Middle frontal gyrus (tissue), 1 donor: ENCODE measurements around the gene TTC39A.

ENCODE experiments used
- DNase-seq: peaks from one replicate; pipeline ENCODE4 v3.0.0-alpha.2; 2015; ENCODE audit warnings: low spot score; ENCODE audit errors: extremely low spot score

Gene TTC39A

DNA sequence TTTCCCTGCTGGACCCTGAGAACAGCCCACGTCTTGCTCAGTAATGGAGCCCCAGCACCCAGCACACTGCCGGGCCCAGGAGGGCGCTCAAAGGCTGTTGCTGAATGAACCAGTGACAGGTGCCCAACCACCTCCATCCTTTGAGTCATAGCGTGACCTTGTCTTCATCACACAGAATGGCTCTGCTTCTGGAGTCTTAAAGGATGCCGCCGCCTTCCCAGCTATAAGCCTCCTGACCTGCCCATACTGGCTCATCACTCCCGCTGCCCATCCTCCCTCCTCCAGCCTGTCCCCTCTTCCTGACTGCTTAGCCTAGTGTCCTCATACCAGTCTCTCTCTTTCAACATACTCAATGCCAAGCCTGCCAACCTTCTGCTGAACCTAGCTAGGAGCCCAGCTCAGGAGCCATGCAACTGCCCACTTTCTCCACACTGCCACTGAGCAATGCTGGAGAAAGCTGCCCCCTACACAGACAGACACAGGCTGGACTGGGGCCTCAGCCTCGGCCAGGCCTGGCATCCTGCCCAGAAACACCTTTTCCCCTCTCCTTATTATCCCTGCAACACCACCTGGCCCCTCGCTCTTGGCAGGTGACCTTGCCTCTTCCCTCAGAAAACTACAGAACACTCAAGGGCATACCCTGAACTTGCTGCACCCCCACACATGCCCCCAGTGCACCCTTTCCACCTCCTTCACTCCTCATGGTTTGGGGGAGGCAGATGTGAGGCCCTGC lies 14.1 kb downstream of the TTC39A start:
- DNase-seq, result no peak

DNA sequence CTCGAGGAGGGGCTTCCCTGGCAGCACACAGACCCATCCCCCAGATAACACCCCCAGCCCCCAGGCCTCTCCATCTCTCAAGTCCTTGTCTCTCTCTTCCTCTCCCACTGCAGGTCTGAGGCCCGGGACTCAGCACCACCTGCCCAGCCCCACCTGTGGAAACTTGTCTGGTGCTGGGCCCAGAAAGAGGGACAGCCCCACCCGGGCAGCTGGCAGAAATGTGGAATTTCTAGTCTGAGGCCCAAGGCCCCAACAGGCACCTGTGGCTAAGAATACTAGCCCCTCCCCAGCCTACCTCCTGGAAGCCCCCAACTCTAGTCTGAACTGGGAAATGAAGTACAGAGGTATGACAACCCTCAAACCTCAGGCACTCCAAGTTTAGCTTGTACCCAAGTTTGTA lies 15.4 kb downstream of the TTC39A start:
- DNase-seq, result no peak

DNA sequence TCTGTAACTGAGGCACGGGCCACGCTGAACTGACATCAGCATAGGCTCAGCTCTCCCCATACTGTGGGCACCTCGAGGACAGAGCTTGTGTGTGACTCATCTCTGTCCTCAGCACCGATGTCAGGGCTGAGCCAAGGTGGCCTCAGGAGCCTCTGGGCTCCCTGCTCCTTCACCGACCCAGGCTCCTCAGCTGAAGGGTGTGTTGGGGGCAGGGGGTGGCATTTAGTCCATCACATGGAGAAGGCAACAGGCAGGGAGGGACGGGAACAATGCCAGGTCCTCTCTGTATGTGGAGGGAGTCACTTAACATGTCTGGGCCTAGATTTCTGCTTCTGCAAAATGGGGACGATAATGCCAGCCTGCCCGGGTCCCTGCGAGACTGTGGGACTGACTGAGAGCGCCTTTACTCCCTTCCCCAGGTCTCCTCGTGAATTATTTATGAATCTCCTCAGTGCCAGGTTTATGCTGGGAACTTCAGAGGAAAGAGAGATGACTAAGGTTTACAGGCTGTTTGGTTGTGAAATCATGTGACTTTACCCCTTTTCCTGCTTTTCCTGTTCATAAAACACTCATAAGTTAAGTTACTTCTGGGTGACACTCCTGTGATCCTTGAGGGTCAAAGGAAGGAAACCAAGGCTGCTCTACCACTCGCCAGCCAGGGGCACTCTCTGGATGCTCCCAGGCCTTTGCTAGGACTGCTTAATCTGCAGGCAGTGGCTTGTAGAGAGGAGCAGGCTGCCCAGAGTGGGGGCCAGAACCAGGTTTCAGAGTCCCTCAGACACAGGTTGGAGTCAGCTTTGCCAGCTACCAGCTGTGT lies 16.2 kb downstream of the TTC39A start:
- no peak for DNase-seq

DNA sequence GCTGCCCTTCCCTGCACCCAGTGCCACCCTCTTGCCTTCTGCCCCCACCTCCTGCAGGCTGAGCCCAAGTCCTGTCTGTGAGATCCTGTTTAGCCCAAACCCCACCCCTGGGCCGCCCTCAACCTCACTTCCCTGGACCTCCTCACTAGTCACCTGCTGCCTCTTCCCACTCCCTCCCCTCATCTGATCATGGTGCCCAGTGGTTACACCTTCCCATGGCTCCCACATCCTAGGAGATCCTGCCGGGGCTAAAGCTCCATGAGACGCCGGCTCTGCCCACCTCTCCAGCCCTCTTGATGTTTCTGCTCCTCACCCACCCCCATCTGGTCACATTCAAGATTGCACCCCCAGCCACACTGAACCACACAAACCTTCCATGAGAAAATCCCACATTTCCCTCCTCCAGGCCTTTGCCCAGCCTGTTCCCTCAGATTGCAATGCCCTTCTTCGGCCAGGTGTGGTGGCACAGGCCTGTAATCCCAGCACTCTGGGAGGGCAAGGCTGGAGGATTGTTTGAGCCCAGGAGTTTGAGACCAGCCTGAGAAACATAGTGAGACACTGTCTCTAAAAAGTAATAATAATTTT lies 17.0 kb downstream of the TTC39A start:
- no peak for DNase-seq

DNA sequence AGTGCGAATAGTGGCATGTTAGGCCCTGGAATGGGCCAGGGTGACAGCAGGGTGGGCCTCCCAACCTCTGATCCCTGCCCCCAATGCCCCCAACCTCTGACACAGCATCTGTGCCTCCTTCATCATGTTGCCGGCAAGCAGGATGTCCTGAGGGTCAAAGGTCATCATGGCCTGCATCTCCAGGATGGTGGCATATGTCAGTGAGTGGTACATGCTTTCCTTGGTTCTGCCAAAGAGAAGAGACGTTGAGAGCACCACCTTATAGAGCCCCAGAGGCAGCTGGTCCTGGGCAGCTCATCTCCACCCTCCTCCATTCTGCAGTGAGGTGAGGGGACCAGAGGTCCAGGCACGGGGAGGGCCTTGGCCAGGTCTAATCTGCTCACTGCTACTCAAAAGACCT lies 17.6 kb downstream of the TTC39A start:
- DNase-seq, result no peak

DNA sequence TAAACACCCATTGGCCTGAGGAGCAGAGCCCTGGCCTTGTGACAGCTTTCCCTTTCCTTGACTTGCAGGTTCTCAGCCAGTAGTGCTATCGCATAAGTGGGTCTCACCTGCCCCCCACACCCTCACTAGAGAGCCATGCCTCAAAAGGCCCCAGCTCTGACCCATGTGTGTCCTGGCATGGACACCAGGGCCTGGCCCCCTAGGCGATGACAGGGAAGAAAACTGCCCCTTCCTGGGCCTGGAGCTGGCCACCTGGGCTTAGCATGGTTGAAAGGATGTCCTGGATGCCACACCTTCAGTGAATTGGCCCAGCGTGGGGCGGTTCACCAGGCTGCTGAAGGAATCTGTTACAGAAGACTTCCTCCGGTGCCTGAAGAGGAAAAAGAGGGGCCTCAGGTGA lies 18.5 kb downstream of the TTC39A start:
- no peak for DNase-seq

DNA sequence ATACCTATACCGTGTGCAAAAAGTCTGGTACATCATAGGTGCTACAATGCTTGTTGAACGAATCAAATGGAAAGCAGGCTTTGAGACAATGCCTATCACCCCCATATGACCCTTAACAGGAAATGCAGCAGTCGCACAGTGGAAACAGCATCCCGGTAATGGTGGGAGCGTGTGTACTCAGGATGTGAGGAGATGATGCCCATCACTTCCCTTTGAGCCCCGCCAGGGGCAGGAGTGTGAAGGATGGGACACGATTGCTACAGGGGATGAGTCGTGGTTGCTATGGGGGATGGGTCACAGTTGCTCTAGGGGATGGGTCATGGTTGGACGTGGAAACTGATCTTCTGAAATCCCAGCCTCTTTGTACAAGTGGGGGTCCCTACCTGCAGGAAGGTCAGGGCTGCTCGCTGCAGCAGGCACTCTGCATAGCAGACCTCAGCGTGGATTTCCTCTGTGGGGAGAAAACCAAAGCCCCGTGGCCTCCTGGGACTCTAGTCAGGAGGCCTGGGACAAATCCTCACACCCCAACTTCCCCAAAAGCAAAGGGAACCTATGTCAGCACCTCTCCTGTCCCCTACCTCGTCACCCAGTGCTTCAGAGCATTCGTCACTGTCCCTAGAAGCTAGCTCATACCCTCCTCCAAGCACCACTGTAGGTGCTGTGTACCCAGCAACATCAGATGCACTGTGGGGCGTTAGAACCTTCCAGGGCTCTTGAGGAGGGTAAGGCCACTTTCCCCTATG lies 19.3 kb downstream of the TTC39A start:
- DNase-seq, result no peak

DNA sequence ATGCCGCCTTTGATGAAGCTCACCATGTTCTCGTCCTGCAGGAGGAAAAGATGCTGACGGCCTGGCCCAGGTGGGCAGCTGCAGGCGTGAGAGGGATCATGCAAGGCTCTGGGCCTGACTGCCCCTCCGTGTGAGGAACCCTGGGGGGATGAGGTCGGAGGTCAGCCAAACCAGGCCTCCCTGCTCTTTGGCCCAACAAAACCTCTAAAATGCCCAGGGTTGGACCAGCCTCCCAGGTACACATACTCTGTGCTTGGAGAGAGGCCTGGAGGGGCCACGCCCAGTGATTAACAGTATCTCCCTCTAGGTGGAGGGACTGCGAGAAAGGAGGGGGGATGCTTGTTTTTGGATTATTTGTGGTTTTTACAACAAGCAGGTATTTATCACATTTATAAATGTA lies 21.1 kb downstream of the TTC39A start:
- no peak for DNase-seq

DNA sequence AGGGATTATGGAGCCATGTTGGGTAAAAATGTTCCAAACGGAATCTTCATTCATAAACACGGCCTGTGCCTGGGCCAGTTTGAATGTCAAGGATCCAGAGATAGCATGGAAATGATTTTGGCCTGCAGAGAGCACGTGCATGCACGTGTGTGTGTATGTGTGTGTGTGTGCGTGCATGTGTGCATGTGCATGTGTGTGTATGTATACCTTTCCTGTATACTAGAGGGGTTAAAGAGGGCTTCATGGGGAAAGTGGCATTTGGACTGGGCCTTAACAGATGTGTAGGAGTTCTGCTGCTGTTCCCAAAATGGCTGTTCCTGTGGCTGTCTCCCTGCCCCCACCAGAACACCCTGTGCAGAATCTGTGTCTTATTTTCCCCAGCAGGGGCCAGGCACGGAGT lies 21.7 kb downstream of the TTC39A start:
- no peak for DNase-seq

DNA sequence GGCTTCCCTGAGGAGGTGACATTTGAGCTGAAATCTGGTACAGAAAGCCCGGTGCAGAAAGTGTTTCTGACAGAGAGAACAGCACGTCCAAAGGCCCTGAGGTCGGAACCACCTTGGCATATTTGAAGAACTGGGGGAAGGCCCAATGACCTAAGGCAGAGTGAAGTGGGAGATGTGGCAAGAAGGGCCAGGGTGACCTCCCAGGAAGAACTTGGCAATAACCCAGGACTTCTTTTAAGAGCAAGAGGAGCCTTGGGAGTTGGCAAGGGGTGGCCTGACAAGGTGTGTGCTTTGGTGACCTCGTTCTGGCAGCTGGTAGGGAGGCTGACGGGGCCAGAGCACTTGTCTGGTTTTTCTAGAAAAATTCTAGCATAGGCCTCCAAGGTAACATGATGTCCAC lies 23.4 kb downstream of the TTC39A start:
- DNase-seq, result no peak

DNA sequence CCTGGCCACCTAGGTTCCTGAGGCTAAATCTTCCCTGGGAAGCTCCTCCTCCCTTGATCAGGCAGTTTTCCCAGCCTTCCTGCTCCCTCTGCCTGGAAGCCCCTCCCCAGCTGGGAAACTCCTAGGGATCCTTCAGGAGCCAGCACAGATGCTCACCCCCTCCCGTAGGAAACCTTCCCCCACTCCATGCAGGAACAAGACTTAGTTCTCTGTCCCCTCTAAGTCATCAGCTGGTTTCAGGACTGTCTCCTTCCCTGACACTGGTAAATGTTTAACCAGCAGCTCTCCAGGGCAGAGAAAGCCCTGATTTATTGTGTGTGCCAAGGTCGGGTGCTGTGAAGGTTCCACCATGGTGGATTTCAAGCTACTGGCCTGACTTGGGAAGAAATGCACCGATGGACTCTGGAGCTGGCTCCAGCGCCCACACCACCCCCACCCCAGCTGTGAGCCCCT lies 25.0 kb downstream of the TTC39A start:
- no peak for DNase-seq

DNA sequence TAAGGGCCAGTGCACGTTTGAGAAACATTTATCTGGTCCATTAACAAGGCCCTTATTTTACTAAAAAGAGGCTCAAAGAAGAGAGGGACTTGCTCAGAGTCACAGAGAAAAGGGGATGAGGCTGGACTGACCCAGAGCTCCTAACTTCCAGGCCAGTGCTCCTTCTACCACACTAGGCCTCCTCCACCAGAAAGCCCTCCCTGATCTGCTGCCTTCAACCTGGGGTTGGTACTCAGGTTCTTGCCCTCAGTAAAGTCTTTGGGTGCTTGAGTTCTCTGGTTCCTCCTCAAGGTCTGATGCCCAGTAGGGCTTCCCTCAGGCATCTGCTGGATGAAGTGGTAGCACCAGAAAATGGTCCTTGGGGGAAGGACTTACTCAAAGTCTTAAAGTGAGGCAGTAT lies 26.0 kb downstream of the TTC39A start:
- no peak for DNase-seq

DNA sequence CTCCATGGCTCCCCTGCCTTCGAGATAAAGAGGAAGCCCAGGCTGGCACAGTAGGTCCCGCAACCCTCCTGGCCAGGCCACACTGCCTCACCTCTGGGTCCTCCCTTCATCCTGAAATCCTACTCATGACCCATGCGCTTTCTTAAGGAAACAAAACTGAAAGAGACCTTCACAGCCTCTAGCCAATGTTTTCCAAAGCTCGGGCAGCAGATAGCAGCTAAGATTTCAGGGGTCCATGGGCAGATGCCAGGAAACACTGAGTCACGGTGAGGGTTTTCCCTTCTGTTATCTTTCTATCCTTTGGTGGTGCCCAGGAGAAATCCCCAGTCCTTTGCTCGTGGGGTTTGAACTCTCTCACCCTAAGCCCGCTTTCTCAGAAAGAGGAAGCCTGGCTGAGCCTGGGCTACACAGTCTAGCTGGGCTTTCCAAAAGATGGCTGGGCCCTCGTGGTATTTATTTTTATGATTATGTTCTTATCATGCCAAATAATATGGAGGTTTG lies 26.6 kb downstream of the TTC39A start:
- DNase-seq, result no peak

DNA sequence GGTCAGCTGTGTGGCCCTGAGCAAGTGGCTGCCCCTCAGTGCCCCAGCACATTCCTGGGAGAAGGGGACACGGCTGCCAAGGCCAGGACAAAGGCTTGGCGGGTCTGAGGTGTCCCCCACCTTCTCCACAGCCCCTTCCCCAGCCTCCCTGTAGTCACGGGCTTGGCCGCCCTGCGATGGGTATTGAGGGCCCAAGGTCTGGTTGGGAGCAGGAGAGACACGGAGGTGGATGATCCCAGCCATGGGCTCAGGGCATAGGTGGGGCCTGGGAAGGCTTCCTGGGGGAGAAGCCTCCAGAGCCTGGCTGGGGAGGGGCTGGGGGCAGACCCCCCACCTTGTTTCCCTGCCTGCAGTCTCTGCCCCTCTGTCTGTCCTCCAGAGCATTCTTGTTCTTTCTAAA lies 27.0 kb downstream of the TTC39A start:
- DNase-seq, result no peak

DNA sequence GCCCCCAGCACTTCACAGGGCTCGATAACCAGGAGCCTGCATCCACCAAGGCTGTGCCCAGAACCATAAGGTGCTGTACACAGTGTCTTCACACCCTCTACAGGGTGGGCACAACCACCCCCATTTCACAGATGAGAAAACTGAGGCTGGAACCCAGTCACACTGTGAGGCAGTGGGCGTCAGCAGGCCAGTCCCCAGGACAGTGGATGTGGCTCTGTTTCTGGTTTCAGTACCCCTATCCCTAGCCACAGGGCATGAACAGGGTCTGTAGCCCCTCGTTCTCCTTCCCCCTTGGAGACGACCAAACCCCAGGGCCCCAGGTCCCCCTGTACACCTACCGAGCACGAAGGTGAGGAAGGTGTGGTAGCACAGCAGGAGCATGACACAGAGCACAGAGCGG lies 27.6 kb downstream of the TTC39A start:
- no peak for DNase-seq

DNA sequence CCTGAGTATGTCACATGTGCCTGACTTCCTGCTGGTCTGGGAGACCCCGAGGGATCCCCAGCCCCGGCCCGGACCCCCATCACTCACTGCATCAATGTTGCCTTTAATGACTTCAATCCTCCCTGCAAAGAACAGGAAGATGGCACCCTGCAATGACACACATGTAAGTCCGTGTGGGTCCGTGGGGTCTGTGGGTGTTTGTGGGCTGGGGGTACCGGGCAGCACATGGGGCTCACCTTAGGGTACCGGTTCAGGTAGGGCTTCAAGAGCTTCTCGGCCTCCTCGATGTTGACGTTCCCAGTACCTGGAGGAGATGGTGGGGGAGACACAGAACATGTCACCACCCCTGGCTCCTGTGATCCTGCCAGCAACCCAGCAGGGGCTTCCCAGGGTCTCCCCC lies 28.1 kb downstream of the TTC39A start:
- no peak for DNase-seq

DNA sequence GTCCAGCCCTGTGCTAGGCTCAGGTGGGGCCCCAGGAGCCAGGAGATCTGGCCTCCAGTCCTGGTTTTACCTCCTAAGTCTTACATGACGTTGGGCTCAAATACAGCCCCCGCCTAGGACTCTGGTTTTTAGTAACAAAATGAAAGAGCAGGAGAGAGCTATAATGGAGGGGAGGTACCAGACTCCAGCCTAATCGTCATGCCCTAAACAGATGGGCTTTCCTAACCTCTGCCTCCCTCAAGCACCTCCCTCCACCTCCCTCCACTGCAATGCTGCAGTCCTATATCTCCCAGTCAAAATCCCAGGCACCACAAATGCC lies 28.6 kb downstream of the TTC39A start:
- DNase-seq, result no peak

DNA sequence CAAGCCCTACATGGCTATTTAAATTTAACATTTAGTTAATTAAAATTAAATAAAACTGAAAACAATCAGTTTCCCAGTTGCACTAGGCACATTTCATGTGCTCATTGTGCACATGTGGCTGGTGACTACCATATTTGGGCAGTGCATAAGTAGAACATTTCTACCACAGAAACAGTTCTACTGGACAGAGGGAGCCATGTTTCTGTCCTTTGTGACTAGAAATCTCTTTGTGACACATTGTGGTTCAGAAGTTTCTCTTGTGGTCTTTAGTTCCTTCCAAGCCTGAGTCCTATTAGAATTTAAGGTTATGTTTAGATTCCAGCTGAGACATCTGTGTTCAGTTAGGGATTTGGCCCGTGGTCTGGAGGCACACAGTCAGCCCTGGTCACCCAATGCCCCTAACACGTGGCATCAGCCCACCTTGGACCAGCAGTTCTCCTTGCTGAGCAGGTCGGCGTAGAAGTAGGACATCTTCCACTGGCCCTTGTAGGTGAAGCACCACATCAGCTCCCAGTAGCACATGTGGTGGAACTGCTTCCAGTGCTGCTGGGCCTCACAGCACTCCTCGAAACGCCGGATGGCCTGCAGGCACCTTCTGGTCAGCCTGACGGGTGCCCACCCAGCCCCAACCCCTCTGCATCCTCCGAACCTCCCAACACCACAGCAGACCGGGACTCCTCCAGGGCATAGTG lies 29.1 kb downstream of the TTC39A start:
- DNase-seq, result no peak

DNA sequence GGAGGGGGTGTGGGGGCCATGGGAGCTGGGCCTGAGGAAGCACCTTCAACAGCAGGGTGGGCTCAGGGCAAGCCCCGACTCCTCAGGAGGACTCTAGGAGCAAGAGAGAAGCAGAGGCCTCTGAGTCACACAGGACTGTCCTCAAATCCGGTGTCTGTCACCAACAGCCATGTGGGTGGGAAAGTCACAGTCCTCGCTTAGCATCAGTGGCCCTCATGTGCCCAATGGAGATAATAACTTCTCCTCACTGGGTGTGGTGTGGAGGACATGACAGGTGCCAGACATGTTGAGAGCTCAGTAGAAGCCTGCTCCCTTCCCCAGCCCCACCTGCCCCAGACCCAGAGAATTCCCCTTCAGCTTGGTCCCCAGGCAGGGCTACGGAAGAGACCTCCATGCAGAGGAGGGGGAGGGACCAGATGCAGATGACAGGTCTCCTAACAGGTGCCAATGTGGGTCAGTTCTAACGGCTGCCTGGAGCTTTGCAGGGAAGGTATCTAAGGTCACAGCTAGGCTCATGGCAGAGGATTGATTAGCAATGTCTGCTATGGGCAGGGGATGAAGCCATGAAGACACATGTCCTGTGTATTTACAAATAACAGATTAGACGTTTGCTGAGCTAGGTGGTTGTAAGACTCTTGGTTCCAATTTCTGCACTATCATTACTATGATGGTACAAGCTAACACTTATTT lies 30.2 kb downstream of the TTC39A start:
- no peak for DNase-seq

DNA sequence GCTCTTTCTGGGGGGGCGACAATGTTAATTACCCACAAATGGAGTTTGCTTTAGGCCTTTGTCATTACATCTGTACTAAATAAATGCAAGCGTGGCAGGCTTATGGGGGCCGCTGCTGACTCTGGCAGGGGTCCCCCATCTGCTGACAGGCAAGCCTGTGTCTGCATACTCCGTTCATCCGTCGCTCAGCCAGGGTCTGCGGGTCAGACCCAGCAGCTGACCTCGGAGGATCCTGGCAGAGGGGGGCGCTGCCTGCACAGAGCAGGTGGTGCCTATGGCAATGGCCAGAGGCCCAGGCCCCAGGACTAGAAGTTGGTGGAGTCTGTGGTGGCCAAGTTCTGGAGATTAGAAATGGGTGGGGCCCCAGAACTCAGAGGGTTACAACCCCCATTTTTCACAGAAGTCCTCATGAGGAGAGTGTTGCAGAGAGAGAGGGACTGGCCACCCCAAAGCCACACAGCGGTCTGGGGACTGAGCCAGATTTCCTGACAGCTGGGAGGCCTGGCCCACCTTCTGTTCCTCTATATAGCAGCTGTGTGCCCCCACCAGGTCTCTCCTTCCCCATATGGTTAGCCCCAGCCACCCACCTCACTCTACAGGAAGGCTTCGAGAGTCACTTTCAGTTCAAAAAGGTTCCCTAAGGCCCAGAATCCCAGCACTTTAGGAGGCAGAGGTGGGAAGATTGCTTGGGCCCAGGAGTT lies 31.0 kb downstream of the TTC39A start:
- DNase-seq, result no peak
